Measurements from ENCODE around the gene MRPL44. TPM values are rescaled to one million over a fixed set of nuclear protein-coding genes. Genes with fewer than 3 reads are reported as not detected.
A peak's percentile ranks its signal among the peaks of the same experiment; 100 is the strongest.
"Not testable (repeated sequence)": the region's sequence is repeated elsewhere in the genome, so short reads cannot be mapped to it uniquely, and the experiment has no call there.

MRPL44 gene
- total and polyA plus RNA-seq, 11 donors, result 20.7 to 54.2 (median 38.2) TPM

DNA sequence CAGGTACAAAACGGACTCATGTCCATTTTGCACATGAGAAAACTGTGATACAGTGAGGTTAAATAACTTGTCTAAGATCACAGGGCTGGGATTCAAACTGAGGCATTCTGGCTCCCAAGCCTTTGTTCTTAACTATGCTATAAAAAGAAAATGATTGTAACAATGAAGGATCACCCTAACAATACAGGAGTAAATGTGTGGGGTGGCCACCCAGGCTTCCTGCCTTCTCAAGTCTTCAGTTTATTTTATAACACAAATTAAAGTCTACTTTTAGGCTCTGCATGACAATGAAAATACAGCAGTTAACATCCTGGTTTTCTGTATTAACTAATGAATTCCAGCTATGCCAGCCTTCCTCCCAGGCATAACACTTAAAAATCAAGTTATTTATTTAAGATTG lies 19.7 kb upstream of the MRPL44 start:
- WGBS, 4 donors, result 0 to 34% (median 1%) methylated on average over 1 of the region's 1 CpG
- no peaks in the 10 kb centered on the region for H3K36me3 ChIP-seq
- peaks cover 2 to 96% (median 65%) of the 10 kb centered on the region in 12 donors for H3K4me1 ChIP-seq
- no peak for DNase-seq
- H3K27ac ChIP-seq, result peak overlapping the region in 4 of 12 donors; percentile 5 to 44 (median 30)
- TF ChIP-seq, protein P1, sequence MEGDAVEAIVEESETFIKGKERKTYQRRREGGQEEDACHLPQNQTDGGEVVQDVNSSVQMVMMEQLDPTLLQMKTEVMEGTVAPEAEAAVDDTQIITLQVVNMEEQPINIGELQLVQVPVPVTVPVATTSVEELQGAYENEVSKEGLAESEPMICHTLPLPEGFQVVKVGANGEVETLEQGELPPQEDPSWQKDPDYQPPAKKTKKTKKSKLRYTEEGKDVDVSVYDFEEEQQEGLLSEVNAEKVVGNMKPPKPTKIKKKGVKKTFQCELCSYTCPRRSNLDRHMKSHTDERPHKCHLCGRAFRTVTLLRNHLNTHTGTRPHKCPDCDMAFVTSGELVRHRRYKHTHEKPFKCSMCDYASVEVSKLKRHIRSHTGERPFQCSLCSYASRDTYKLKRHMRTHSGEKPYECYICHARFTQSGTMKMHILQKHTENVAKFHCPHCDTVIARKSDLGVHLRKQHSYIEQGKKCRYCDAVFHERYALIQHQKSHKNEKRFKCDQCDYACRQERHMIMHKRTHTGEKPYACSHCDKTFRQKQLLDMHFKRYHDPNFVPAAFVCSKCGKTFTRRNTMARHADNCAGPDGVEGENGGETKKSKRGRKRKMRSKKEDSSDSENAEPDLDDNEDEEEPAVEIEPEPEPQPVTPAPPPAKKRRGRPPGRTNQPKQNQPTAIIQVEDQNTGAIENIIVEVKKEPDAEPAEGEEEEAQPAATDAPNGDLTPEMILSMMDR (IDR thresholded peaks at IDR 0.05), result no peak
- no peak for TF ChIP-seq POLR2A (IDR thresholded peaks at IDR 0.05)
- no peaks in the 10 kb centered on the region for H3K9me3 ChIP-seq
- H3K4me3 ChIP-seq, result no peak overlapping the region
- intact Hi-C loops (cut with DNase I), result no loop called here
- ATAC-seq, result peak in 1 of 4 donors; percentile 53
- no peaks in the 10 kb centered on the region for H3K27me3 ChIP-seq

DNA sequence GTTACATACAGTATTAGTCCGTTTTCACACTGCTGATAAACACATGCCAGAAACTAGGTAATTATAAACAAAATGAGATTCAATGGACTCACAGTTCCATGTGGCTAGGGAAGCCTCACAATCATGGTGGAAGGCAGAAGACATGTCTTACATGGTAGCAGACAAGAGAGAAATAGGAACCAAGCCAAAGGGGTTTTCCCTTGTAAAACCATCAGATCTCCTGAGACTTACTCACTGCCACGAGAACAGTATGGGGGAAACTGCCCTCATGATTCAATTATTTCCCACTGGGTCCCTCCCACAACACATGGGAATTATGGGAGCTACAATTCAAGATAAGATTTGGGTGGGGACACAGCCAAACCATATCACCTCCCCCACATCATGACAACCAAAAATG lies 17.8 kb upstream of the MRPL44 start:
- WGBS, 4 donors, result 46 to 58% (median 56%) methylated on average over 2 of the region's 2 CpGs
- Histone ChIP-seq H3K27ac (peak overlapping the region in 1 of 12 donors; percentile 58), H3K4me1 (peaks cover under 1 to 93% (median 64%) of the 10 kb centered on the region in 12 donors)
- H3K27me3 ChIP-seq; ATAC-seq; H3K4me3 ChIP-seq; intact Hi-C loops (cut with DNase I); DNase-seq; H3K9me3 ChIP-seq; H3K36me3 ChIP-seq: not testable (repeated sequence)

DNA sequence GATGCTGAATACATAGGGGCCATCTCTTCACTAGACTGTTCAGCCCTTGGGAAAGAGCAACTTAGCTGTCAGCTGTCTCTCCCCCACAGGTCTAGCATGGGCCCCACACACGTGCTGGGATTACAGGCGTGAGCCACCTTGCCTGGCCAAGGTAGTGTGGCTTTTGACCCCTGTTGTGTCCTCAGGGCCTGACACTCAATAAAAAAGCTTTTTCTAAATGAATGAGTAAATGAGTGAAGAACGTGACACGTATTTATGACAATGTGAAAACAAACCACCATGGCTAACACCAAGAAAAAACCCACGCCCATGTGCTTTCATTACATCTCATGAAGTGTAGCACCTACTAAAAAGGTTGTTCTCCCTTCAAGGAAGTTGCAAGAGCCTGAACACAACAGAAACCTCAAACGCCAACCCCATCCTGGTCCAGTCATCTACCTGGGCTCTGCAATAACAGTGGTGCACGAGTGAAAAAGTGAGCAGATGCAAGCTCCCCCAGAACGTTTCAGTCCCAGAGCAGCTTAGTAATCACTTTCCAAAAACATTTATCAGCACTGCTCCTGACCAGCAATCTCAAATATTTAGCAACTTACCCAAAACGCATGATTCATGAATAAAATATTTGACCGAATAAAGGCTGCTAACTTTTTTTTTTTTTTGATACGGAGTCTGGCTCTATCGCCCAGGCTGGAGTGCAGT lies 15.5 kb upstream of the MRPL44 start:
- DNase-seq (no peak), ATAC-seq (no peak)
- TF ChIP-seq, protein P1 (IDR thresholded peaks at IDR 0.05), result no peak
- TF ChIP-seq POLR2A (IDR thresholded peaks at IDR 0.05), result no peak
- intact Hi-C loops (cut with DNase I), result no loop called here
- H3K36me3 ChIP-seq, result no peaks in the 10 kb centered on the region
- 61 to 74% (median 66%) methylated on average over 12 of the region's 12 CpGs for WGBS, 4 donors
- peak overlapping the region in 1 of 12 donors; percentile 3 for H3K4me3 ChIP-seq
- H3K4me1 ChIP-seq, result peaks cover 0 to 80% (median 50%) of the 10 kb centered on the region in 12 donors
- no peaks in the 10 kb centered on the region for H3K27me3 ChIP-seq
- H3K9me3 ChIP-seq, result no peaks in the 10 kb centered on the region
- H3K27ac ChIP-seq, result peak overlapping the region in 2 of 12 donors; percentile 1 to 9

DNA sequence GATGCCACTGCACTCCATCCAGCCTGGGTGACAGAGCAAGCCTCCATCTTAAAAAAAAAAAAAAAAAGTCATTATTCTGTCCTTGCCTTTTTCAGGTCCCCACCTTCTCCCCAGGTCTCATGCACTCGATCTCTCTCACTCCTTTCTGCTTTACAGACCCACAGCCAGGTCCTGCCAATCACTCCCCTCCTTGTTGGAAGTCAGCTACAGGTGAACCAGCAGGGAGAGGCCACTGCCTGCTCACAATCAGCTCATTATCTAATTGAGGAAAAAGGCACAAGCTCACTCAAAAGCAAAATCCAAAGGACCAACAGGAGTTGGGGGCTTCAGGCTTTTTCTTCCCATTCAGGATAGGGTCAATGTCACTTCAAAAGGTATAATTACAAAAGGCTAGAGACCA lies 14.1 kb upstream of the MRPL44 start:
- H3K27me3 ChIP-seq, result no peaks in the 10 kb centered on the region
- H3K4me1 ChIP-seq, result peaks cover 0 to 76% (median 36%) of the 10 kb centered on the region in 12 donors
- TF ChIP-seq, protein P1 (IDR thresholded peaks at IDR 0.05), result no peak
- no peak for TF ChIP-seq POLR2A (IDR thresholded peaks at IDR 0.05)
- no peaks in the 10 kb centered on the region for H3K36me3 ChIP-seq
- H3K4me3 ChIP-seq, result peak overlapping the region in 10 of 12 donors; percentile 30 to 100 (median 96)
- no peak for ATAC-seq
- H3K27ac ChIP-seq, result peak overlapping the region; percentile 5 to 98 (median 94)
- intact Hi-C loops (cut with DNase I), result no loop called here
- no peak for DNase-seq
- WGBS, 4 donors, result 53 to 76% (median 59%) methylated on average over 1 of the region's 1 CpG
- H3K9me3 ChIP-seq, result no peaks in the 10 kb centered on the region

Measured in heart left ventricle (tissue), 16 donors.